ENCODE measurements around the gene VRK1. TPM values are rescaled to one million over a fixed set of nuclear protein-coding genes. Genes with fewer than 3 reads are reported as not detected.

Gene VRK1
- total and polyA plus RNA-seq, 2 of the 4 experiments (the other 2 are of a cell fraction) = 14.2 to 19.9 TPM

DNA sequence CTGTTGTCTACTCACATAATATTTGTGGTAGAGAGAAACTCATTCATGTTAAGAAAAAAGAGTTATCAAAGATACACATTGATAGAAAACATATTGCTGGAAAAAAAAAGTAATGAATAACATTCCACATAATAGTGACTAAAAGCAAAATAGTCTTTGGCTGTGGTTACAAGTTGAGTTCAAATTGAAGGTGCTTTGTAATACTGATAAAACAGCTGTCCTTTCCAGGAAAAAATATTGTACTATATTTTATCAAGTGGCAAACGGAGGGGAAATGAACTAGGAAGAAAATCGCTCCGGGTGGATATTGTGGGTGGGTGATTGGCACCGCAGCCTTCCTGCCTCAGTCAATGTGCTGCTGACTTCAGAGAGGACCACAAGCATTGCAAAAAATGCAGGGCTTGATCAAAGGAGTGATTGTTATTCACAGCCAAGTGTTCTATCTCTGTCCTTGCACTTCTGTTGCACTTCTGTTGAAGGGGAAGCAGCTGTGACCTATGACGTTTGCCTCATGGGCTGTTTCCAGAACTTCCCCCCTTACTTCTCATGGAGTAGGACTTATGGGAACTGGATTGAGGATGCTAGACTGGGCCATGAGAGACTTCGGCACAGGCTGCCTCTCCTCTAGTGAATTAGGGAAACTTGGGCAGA lies 114.4 kb downstream of the VRK1 start:
- Histone ChIP-seq H2AK5ac (ENCODE audit: low read depth, low read length) (no peak overlapping the region), H3K56ac (ENCODE audit: extremely low read depth, insufficient read depth, low read length) (0 out of 2 replicates have a peak overlapping the region, but pooled peaks have one; percentile 16), H4K20me1 (ENCODE audit: insufficient read depth, low read length) (no peaks in the 10 kb centered on the region), H3K18ac (ENCODE audit: low read depth, low read length) (no peak overlapping the region), H3K27ac (ENCODE audit: insufficient read depth, low read length) (no peak overlapping the region), H2AK9ac (replicated peaks; ENCODE audit: low read depth, low read length, poor library complexity) (no peak overlapping the region), H4K5ac (ENCODE audit: low read depth, low read length) (no peak overlapping the region), H3K14ac (replicated peaks; ENCODE audit: low read depth, low read length) (no peak overlapping the region), H3K23ac (ENCODE audit: low read depth, low read length) (no peak overlapping the region), H3K4ac (ENCODE audit: low read depth, low read length) (no peak overlapping the region), H3K9me1 (ENCODE audit: insufficient read depth, low read length) (no peaks in the 10 kb centered on the region), H3K9me3 (ENCODE audit: control insufficient read depth, insufficient read depth, low read length) (peaks cover 3% of the 10 kb centered on the region; the same call in 1 of the 2 replicates), H2BK5ac (ENCODE audit: low read depth, low read length, poor library complexity, severe bottlenecking) (no peak overlapping the region), H3K27me3 (ENCODE audit: control insufficient read depth, insufficient read depth, low read length) (no peaks in the 10 kb centered on the region), H3K4me1 (ENCODE audit: control insufficient read depth, insufficient read depth, low read length) (no peaks in the 10 kb centered on the region), H2BK120ac (ENCODE audit: low read depth, low read length) (no peak overlapping the region), H2BK15ac (ENCODE audit: low read depth, low read length) (no peak overlapping the region), H4K8ac (ENCODE audit: low read depth in 2 of 2, low read length in 2 of 2) (no peak overlapping the region), H4K91ac (ENCODE audit: insufficient read depth, low read depth, low read length) (no peak overlapping the region), H3K4me2 (ENCODE audit: low read depth, low read length) (no peak overlapping the region), H3K79me1 (ENCODE audit: low read depth in 1 of 2, low read length in 2 of 2) (no peaks in the 10 kb centered on the region), H3K36me3 (ENCODE audit: control insufficient read depth, insufficient read depth, low read length) (no peaks in the 10 kb centered on the region), H2BK20ac (ENCODE audit: low read depth, low read length) (no peak overlapping the region), H2AFZ (replicated peaks; ENCODE audit: low read length, poor library complexity) (no peak overlapping the region), H3K4me3 (ENCODE audit: insufficient read depth, low read depth, low read length) (no peak overlapping the region), H3K9ac (ENCODE audit: low read depth, low read length) (no peak overlapping the region)
- WGBS, 2 experiments (ENCODE audit: extremely low coverage in 2 of 2, insufficient read length in 1 of 2) = no CpG with 5 or more reads among the region's 6 CpGs
- ChIA-PET CTCF (no interaction called here), POLR2A (ENCODE audit: unreplicated experiment) (no interaction called here)
- intact Hi-C loops (cut with micrococcal nuclease) (no loop called here), in situ Hi-C loops (cut with MboI; ENCODE audit: low sequenced_read_pairs) (no loop called here), dilution Hi-C loops (cut with HindIII; ENCODE audit: low sequenced_read_pairs, unreplicated experiment) (no loop called here)
- ATAC-seq (ENCODE audit: low read depth) (no peak), DNase-seq (no peak)
- no TSS peak for BruUV-seq (replicated peaks)
- no peak for TF ChIP-seq MXI1 (IDR thresholded peaks at IDR 0.05; ENCODE audit: borderline replicate concordance, low read depth, low read length)
- TF ChIP-seq CHD1 (IDR thresholded peaks at IDR 0.05; ENCODE audit: low read depth, low read length) = no peak
- TF ChIP-seq RCOR1 (IDR thresholded peaks at IDR 0.05; ENCODE audit: insufficient replicate concordance, low read length) = no peak
- no peak for TF ChIP-seq MAZ (IDR thresholded peaks at IDR 0.05; ENCODE audit: borderline replicate concordance, low read depth, low read length)
- no peak for TF ChIP-seq RFX5 (IDR thresholded peaks at IDR 0.05; ENCODE audit: low read depth, low read length)
- TF ChIP-seq, protein P1, sequence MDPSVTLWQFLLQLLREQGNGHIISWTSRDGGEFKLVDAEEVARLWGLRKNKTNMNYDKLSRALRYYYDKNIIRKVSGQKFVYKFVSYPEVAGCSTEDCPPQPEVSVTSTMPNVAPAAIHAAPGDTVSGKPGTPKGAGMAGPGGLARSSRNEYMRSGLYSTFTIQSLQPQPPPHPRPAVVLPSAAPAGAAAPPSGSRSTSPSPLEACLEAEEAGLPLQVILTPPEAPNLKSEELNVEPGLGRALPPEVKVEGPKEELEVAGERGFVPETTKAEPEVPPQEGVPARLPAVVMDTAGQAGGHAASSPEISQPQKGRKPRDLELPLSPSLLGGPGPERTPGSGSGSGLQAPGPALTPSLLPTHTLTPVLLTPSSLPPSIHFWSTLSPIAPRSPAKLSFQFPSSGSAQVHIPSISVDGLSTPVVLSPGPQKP (IDR thresholded peaks at IDR 0.05; ENCODE audit: borderline replicate concordance, low read depth, low read length) = no peak
- TF ChIP-seq, protein P2, sequence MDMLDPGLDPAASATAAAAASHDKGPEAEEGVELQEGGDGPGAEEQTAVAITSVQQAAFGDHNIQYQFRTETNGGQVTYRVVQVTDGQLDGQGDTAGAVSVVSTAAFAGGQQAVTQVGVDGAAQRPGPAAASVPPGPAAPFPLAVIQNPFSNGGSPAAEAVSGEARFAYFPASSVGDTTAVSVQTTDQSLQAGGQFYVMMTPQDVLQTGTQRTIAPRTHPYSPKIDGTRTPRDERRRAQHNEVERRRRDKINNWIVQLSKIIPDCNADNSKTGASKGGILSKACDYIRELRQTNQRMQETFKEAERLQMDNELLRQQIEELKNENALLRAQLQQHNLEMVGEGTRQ (IDR thresholded peaks at IDR 0.05; ENCODE audit: low read depth, low read length) = no peak
